ENCODE data around the gene SOD3.

The SOD3 gene

GRCh38 chr4:24775750-24776149, 19.6 kb upstream of the SOD3 start:
- no peaks in the 10 kb centered on the region for H3K9me3 ChIP-seq (ENCODE audit: control insufficient read depth, insufficient read depth, low read length)
- no peak overlapping the region for H3K9ac ChIP-seq (ENCODE audit: low read depth, low read length)
- no peaks in the 10 kb centered on the region for H3K36me3 ChIP-seq (ENCODE audit: control insufficient read depth, insufficient read depth, low read length)
- no peak overlapping the region for H3K4me3 ChIP-seq (ENCODE audit: low read depth, low read length)
- no peak overlapping the region for H3K27ac ChIP-seq (ENCODE audit: low read depth, low read length)
- peaks cover 4% of the 10 kb centered on the region; the same call in 1 of the 2 replicates for H3K27me3 ChIP-seq (ENCODE audit: control insufficient read depth, insufficient read depth, low read length)
- H3K4me1 ChIP-seq (ENCODE audit: control insufficient read depth, insufficient read depth, low read length) = peaks cover 3% of the 10 kb centered on the region; the same call in 1 of the 2 replicates

- no peak overlapping the region for H3K9ac ChIP-seq (ENCODE audit: low read depth, low read length)
- no peak overlapping the region for H3K27ac ChIP-seq (ENCODE audit: low read depth, low read length)
- no peaks in the 10 kb centered on the region for H3K36me3 ChIP-seq (ENCODE audit: control insufficient read depth, insufficient read depth, low read length)
- peaks cover 7% of the 10 kb centered on the region; the same call in 1 of the 2 replicates for H3K4me1 ChIP-seq (ENCODE audit: control insufficient read depth, insufficient read depth, low read length)
- H3K9me3 ChIP-seq (ENCODE audit: control insufficient read depth, insufficient read depth, low read length) = no peaks in the 10 kb centered on the region
- peaks cover 4% of the 10 kb centered on the region; the same call in 1 of the 2 replicates for H3K27me3 ChIP-seq (ENCODE audit: control insufficient read depth, insufficient read depth, low read length)
- no peak overlapping the region for H3K4me3 ChIP-seq (ENCODE audit: low read depth, low read length)
Measured at GRCh38 chr4:24777536-24778463, 17.6 kb upstream of the SOD3 start.

GRCh38 chr4:24778464-24779225, 16.7 kb upstream of the SOD3 start:
- Histone ChIP-seq H3K4me3 (ENCODE audit: low read depth, low read length) (no peak overlapping the region), H3K9ac (ENCODE audit: low read depth, low read length) (no peak overlapping the region), H3K27ac (ENCODE audit: low read depth, low read length) (no peak overlapping the region), H3K27me3 (ENCODE audit: control insufficient read depth, insufficient read depth, low read length) (peaks cover 4% of the 10 kb centered on the region; the same call in 1 of the 2 replicates), H3K36me3 (ENCODE audit: control insufficient read depth, insufficient read depth, low read length) (no peaks in the 10 kb centered on the region), H3K9me3 (ENCODE audit: control insufficient read depth, insufficient read depth, low read length) (no peaks in the 10 kb centered on the region), H3K4me1 (ENCODE audit: control insufficient read depth, insufficient read depth, low read length) (peaks cover 14% of the 10 kb centered on the region)

GRCh38 chr4:24780936-24781495, 14.4 kb upstream of the SOD3 start:
- Histone ChIP-seq H3K9ac (ENCODE audit: low read depth, low read length) (no peak overlapping the region), H3K27me3 (ENCODE audit: control insufficient read depth, insufficient read depth, low read length) (peaks cover 4% of the 10 kb centered on the region; the same call in 1 of the 2 replicates), H3K4me3 (ENCODE audit: low read depth, low read length) (no peak overlapping the region), H3K36me3 (ENCODE audit: control insufficient read depth, insufficient read depth, low read length) (no peaks in the 10 kb centered on the region), H3K4me1 (ENCODE audit: control insufficient read depth, insufficient read depth, low read length) (peaks cover 16% of the 10 kb centered on the region), H3K9me3 (ENCODE audit: control insufficient read depth, insufficient read depth, low read length) (no peaks in the 10 kb centered on the region; the same call in 1 of the 2 replicates), H3K27ac (ENCODE audit: low read depth, low read length) (no peak overlapping the region)

GRCh38 chr4:24781999-24782745, 13.2 kb upstream of the SOD3 start:
- Histone ChIP-seq H3K4me1 (ENCODE audit: control insufficient read depth, insufficient read depth, low read length) (peaks cover 16% of the 10 kb centered on the region), H3K27ac (ENCODE audit: low read depth, low read length) (no peak overlapping the region), H3K27me3 (ENCODE audit: control insufficient read depth, insufficient read depth, low read length) (peaks cover 4% of the 10 kb centered on the region; the same call in 1 of the 2 replicates), H3K4me3 (ENCODE audit: low read depth, low read length) (no peak overlapping the region), H3K36me3 (ENCODE audit: control insufficient read depth, insufficient read depth, low read length) (no peaks in the 10 kb centered on the region), H3K9me3 (ENCODE audit: control insufficient read depth, insufficient read depth, low read length) (no peaks in the 10 kb centered on the region; the same call in 1 of the 2 replicates), H3K9ac (ENCODE audit: low read depth, low read length) (no peak overlapping the region)

- H3K4me3 ChIP-seq (ENCODE audit: low read depth, low read length) = no peak overlapping the region
- H3K27me3 ChIP-seq (ENCODE audit: control insufficient read depth, insufficient read depth, low read length) = peaks cover 4% of the 10 kb centered on the region; the same call in 1 of the 2 replicates
- H3K27ac ChIP-seq (ENCODE audit: low read depth, low read length) = no peak overlapping the region
- H3K9me3 ChIP-seq (ENCODE audit: control insufficient read depth, insufficient read depth, low read length) = no peaks in the 10 kb centered on the region; the same call in 1 of the 2 replicates
- H3K36me3 ChIP-seq (ENCODE audit: control insufficient read depth, insufficient read depth, low read length) = no peaks in the 10 kb centered on the region
- H3K9ac ChIP-seq (ENCODE audit: low read depth, low read length) = no peak overlapping the region
- peaks cover 13% of the 10 kb centered on the region; the same call in 1 of the 2 replicates for H3K4me1 ChIP-seq (ENCODE audit: control insufficient read depth, insufficient read depth, low read length)
Measured at GRCh38 chr4:24783506-24783905, 11.9 kb upstream of the SOD3 start.

- no peaks in the 10 kb centered on the region; the same call in 1 of the 2 replicates for H3K9me3 ChIP-seq (ENCODE audit: control insufficient read depth, insufficient read depth, low read length)
- H3K9ac ChIP-seq (ENCODE audit: low read depth, low read length) = no peak overlapping the region
- no peak overlapping the region for H3K4me3 ChIP-seq (ENCODE audit: low read depth, low read length)
- H3K27me3 ChIP-seq (ENCODE audit: control insufficient read depth, insufficient read depth, low read length) = peaks cover 16% of the 10 kb centered on the region
- H3K36me3 ChIP-seq (ENCODE audit: control insufficient read depth, insufficient read depth, low read length) = no peaks in the 10 kb centered on the region
- H3K27ac ChIP-seq (ENCODE audit: low read depth, low read length) = no peak overlapping the region
- peaks cover 17% of the 10 kb centered on the region for H3K4me1 ChIP-seq (ENCODE audit: control insufficient read depth, insufficient read depth, low read length)
Measured at GRCh38 chr4:24791043-24791442, 4.3 kb upstream of the SOD3 start.

GRCh38 chr4:24792552-24792951, 2.8 kb upstream of the SOD3 start:
- Histone ChIP-seq H3K9me3 (ENCODE audit: control insufficient read depth, insufficient read depth, low read length) (no peaks in the 10 kb centered on the region), H3K36me3 (ENCODE audit: control insufficient read depth, insufficient read depth, low read length) (no peaks in the 10 kb centered on the region), H3K9ac (ENCODE audit: low read depth, low read length) (no peak overlapping the region), H3K4me1 (ENCODE audit: control insufficient read depth, insufficient read depth, low read length) (peaks cover 19% of the 10 kb centered on the region), H3K27ac (ENCODE audit: low read depth, low read length) (no peak overlapping the region), H3K27me3 (ENCODE audit: control insufficient read depth, insufficient read depth, low read length) (peaks cover 31% of the 10 kb centered on the region), H3K4me3 (ENCODE audit: low read depth, low read length) (no peak overlapping the region)

- H3K9ac ChIP-seq (ENCODE audit: low read depth, low read length) = no peak overlapping the region
- no peak overlapping the region for H3K27ac ChIP-seq (ENCODE audit: low read depth, low read length)
- no peaks in the 10 kb centered on the region for H3K9me3 ChIP-seq (ENCODE audit: control insufficient read depth, insufficient read depth, low read length)
- no peak overlapping the region for H3K4me3 ChIP-seq (ENCODE audit: low read depth, low read length)
- H3K36me3 ChIP-seq (ENCODE audit: control insufficient read depth, insufficient read depth, low read length) = no peaks in the 10 kb centered on the region
- H3K27me3 ChIP-seq (ENCODE audit: control insufficient read depth, insufficient read depth, low read length) = peaks cover 40% of the 10 kb centered on the region
- H3K4me1 ChIP-seq (ENCODE audit: control insufficient read depth, insufficient read depth, low read length) = peaks cover 19% of the 10 kb centered on the region
Measured at GRCh38 chr4:24793219-24794005, 2.0 kb upstream of the SOD3 start.

GRCh38 chr4:24794051-24794450, 1.3 kb upstream of the SOD3 start:
- Histone ChIP-seq H3K4me3 (ENCODE audit: low read depth, low read length) (no peak overlapping the region), H3K27me3 (ENCODE audit: control insufficient read depth, insufficient read depth, low read length) (peaks cover 46% of the 10 kb centered on the region), H3K27ac (ENCODE audit: low read depth, low read length) (no peak overlapping the region), H3K9me3 (ENCODE audit: control insufficient read depth, insufficient read depth, low read length) (no peaks in the 10 kb centered on the region), H3K4me1 (ENCODE audit: control insufficient read depth, insufficient read depth, low read length) (peaks cover 19% of the 10 kb centered on the region), H3K36me3 (ENCODE audit: control insufficient read depth, insufficient read depth, low read length) (no peaks in the 10 kb centered on the region), H3K9ac (ENCODE audit: low read depth, low read length) (no peak overlapping the region)

Measured in HUES48 (cell line).